Neural cell (in vitro differentiated cells): ENCODE measurements around the gene CPA5.

Experiments
- EP300 ChIP-seq: fragments of 450-650 bp; conservative IDR thresholded peaks from 2 replicates; pipeline ENCODE4 v1.6.1; 2014; ENCODE audit warnings: antibody characterized with exemption, mild to moderate bottlenecking, moderate library complexity; ENCODE audit not compliant: poor library complexity, severe bottlenecking
- POLR2AphosphoS5 ChIP-seq: IDR thresholded peaks from 2 replicates; pipeline ENCODE4 v1.6.1; 2012
- RAD21 ChIP-seq: fragments of 450-650 bp; conservative IDR thresholded peaks from 2 replicates; pipeline ENCODE4 v1.6.1; 2014; ENCODE audit warnings: antibody characterized with exemption, mild to moderate bottlenecking, moderate library complexity
- SMC3 ChIP-seq: fragments of 450-650 bp; conservative IDR thresholded peaks from 2 replicates; pipeline ENCODE4 v1.6.1; 2014; ENCODE audit warnings: antibody characterized with exemption, mild to moderate bottlenecking, moderate library complexity; ENCODE audit not compliant: poor library complexity
- TAF1 ChIP-seq: IDR thresholded peaks from 2 replicates; pipeline ENCODE4 v1.6.1; 2012; ENCODE audit warnings: low read depth
- TF ChIP-seq, protein P1 (sequence below): fragments of 450-650 bp; IDR thresholded peaks from 2 replicates; pipeline ENCODE4 v1.5.1; 2014; ENCODE audit warnings: antibody characterized with exemption, mild to moderate bottlenecking, moderate library complexity; ENCODE audit not compliant: poor library complexity, severe bottlenecking
- TF ChIP-seq, protein P2 (sequence below): IDR thresholded peaks from 2 replicates; pipeline ENCODE4 v1.6.1; 2012; ENCODE audit warnings: borderline replicate concordance

DNA sequence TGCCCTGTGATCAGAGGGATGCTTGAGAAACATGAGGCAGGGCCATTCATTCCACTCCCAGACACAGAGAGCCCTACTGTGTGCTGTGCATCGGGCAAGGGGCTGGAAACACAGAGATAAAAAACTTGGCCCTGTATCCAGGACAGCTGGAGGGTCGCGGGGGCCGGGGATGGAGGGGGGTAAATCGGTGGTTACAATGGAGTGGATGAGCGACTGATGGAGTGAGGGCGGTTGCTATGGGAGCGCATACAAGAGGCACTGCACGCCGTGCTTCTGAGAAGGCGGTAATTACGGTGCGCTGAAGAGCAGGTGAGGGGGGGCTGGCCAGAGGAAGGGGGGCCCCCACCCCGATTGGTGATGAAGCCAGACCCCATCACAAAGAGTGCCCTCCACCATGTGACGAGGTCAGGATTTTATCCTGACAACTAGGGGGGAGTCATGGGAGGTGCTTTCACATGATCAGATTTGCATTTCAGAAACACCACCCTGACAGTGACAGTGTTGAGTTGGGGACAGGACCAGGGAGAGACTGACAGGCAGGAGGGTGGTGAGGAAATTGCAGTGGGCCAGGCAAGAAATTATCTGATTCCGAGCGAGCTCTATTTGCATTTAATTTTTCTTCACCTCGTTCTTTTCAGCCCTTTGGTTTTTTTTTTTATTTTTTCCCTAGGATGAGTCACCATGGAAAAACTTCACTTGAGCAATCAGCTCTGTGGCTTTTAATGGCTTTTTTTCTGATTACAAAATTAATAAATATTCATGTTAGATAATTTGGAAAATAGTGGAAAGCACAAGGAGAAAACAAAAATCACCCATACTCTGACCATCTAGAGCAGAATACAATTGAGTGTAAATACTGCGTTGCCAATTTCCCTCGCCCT is 7.8 kb downstream of the CPA5 start:
- TF ChIP-seq POLR2AphosphoS5 (peak; percentile 84), EP300 (peak; percentile 96), SMC3 (peak; percentile 63), TAF1 (no peak), RAD21 (peak; percentile 58)
- TF ChIP-seq, protein P1, sequence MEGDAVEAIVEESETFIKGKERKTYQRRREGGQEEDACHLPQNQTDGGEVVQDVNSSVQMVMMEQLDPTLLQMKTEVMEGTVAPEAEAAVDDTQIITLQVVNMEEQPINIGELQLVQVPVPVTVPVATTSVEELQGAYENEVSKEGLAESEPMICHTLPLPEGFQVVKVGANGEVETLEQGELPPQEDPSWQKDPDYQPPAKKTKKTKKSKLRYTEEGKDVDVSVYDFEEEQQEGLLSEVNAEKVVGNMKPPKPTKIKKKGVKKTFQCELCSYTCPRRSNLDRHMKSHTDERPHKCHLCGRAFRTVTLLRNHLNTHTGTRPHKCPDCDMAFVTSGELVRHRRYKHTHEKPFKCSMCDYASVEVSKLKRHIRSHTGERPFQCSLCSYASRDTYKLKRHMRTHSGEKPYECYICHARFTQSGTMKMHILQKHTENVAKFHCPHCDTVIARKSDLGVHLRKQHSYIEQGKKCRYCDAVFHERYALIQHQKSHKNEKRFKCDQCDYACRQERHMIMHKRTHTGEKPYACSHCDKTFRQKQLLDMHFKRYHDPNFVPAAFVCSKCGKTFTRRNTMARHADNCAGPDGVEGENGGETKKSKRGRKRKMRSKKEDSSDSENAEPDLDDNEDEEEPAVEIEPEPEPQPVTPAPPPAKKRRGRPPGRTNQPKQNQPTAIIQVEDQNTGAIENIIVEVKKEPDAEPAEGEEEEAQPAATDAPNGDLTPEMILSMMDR: peak; percentile 31
- TF ChIP-seq, protein P2, sequence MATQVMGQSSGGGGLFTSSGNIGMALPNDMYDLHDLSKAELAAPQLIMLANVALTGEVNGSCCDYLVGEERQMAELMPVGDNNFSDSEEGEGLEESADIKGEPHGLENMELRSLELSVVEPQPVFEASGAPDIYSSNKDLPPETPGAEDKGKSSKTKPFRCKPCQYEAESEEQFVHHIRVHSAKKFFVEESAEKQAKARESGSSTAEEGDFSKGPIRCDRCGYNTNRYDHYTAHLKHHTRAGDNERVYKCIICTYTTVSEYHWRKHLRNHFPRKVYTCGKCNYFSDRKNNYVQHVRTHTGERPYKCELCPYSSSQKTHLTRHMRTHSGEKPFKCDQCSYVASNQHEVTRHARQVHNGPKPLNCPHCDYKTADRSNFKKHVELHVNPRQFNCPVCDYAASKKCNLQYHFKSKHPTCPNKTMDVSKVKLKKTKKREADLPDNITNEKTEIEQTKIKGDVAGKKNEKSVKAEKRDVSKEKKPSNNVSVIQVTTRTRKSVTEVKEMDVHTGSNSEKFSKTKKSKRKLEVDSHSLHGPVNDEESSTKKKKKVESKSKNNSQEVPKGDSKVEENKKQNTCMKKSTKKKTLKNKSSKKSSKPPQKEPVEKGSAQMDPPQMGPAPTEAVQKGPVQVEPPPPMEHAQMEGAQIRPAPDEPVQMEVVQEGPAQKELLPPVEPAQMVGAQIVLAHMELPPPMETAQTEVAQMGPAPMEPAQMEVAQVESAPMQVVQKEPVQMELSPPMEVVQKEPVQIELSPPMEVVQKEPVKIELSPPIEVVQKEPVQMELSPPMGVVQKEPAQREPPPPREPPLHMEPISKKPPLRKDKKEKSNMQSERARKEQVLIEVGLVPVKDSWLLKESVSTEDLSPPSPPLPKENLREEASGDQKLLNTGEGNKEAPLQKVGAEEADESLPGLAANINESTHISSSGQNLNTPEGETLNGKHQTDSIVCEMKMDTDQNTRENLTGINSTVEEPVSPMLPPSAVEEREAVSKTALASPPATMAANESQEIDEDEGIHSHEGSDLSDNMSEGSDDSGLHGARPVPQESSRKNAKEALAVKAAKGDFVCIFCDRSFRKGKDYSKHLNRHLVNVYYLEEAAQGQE: peak; percentile 64
